OCI-M2 (cell line): ENCODE data around the gene PLA2G4B.
A peak's percentile ranks its signal among the peaks of the same experiment; 100 is the strongest.
"Not testable (repeated sequence)": the region's sequence is repeated elsewhere in the genome, so short reads cannot be mapped to it uniquely, and the experiment has no call there.

Experiments used
- DNase-seq: peaks from one replicate; lab custom pipeline; 2025; ENCODE audit not compliant: unreplicated experiment; lab: John Stamatoyannopoulos, UW

Gene PLA2G4B

GRCh38 chr15:41827290-41827879, 11.3 kb upstream of the PLA2G4B start:
- DNase-seq: no peak

GRCh38 chr15:41827880-41828806, 10.5 kb upstream of the PLA2G4B start, which contains the start of gene JMJD7:
Gene JMJD7, plus strand, starts transcription at chr15:41828092. Its CDS starts 33 bp downstream, at chr15:41828125.
- DNase-seq: peak; percentile 13

GRCh38 chr15:41828807-41829141, 9.9 kb upstream of the PLA2G4B start:
- no peak for DNase-seq

DNA sequence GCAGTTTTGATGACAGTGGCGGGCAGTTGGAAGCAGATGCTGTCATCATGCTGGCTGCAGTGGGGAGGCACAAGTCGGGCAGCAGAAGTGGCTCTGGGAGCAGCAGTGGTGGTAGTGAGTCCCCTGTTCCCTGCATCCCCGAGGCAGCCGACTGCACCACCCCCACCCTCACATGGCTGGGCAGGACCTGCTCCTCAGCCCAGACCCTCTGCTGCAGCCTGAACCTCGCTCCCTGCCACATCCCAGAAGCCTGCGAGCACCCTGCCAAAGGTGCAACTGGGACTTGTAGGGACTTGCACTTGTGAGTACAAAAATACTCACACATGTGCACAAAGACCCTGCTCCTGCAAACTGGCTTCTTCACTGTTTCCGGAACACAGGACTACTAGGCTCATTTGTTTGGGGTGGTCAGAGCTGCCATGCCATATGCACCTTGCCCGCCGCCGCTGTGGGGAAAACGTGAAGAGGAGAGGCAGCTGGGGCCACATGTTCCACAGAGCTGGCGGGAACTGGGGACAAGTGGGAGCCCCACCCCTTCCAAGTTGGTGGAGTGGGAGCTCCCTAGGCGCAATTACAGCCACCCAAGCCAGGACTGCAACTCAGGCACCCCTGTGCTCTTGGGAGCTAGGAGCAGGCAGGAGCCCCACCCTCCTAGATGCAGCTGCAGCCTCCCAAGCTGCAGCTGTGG, 8.5 kb upstream of the PLA2G4B start:
- DNase-seq: no peak

DNA sequence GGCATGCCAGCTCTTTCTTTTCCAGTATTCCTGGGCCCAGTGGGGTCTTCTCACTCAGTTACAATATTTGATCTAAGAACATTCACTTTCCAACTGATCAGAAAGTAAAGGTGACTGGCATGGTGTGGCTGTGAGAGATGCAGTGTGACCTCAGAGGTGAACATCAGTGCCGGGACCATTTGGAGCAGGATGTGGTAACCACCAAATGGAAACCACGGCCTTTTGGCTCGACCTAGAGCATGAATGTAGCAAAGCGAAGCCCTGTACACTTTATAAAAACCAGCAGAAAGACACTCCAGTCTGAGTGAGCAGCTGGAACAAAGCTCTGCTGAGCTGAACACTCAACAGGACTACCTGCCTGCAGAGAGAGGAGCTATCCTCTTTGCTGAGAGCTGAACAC, 7.4 kb upstream of the PLA2G4B start:
- not testable (repeated sequence) for DNase-seq

DNA sequence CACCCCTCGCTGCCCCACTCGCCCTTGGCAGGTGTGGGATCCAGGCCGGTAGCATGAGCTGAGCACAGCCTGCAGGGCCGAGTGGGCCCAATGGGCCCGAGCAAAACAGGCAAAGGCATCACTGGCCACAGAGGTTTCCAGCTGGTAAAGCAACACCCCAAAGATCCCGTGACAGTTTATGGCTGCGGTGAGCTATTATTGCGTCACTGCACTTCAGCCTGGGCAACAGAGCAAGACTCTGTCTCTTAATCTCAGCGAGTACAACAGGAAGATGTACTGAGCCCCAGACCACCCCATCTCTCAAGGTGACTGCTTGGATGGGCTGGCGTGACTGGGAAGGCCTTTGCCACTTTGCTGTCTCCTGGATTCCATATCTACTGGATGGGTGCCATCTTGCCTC, 6.4 kb upstream of the PLA2G4B start:
- no peak for DNase-seq

DNA sequence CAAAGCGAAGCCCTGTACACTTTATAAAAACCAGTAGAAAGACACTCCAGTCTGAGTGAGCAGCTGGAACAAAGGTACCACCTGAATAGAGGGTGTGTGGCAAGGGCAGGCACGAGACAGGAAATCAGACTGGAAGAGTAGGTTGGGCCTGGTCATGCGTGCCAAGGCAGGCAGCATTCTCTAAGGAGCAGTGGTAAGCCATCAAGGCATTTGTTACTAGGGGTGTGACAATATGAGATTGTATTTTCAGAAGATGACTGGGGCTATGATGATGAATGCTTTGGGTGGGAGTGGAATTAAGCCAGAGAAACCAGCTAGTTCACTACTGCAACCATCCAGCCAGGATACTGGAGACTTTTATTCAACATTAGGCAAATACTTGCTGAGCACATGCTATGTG, 5.8 kb upstream of the PLA2G4B start:
- DNase-seq: no peak

DNA sequence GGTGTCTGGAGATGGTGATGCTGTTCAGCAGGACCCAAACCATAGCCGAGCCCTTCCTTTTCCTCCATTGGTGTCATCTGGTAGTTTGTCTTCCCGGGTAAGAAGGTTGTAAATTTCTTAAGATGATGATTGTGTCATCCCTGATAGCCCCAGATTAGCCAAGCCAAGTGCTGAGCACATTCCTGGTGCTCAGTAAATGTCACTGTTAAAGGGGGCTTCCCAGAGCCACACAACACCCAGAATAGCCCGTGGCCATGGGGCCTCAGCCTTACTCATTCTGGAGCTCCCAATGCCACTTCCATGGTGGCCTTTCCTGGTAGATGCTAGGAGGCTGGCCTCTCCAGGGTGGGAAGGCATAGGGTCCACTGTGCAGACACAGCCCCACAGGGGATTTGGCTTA, 4.6 kb upstream of the PLA2G4B start:
- DNase-seq: no peak

DNA sequence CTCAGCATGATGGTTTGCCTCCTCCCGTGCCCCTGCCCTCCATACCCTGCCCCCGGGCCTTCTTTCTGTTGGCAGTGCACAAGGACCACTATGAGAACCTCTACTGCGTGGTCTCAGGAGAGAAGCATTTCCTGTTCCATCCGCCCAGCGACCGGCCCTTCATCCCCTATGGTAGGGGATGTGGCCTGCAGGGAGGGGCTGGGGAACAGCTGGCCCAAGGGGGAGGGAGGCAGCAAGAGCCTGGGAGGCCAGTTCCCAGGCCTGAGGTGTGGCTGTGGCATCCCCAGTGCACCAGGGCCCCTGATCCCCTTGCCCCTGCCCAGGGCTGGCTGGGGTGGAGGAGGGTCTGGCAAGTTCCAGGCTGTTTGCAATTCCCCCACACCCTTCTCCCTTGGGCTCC, 2.6 kb upstream of the PLA2G4B start:
- DNase-seq: no peak

- no peak for DNase-seq
Measured at GRCh38 chr15:41836713-41837454, 1.8 kb upstream of the PLA2G4B start.

DNA sequence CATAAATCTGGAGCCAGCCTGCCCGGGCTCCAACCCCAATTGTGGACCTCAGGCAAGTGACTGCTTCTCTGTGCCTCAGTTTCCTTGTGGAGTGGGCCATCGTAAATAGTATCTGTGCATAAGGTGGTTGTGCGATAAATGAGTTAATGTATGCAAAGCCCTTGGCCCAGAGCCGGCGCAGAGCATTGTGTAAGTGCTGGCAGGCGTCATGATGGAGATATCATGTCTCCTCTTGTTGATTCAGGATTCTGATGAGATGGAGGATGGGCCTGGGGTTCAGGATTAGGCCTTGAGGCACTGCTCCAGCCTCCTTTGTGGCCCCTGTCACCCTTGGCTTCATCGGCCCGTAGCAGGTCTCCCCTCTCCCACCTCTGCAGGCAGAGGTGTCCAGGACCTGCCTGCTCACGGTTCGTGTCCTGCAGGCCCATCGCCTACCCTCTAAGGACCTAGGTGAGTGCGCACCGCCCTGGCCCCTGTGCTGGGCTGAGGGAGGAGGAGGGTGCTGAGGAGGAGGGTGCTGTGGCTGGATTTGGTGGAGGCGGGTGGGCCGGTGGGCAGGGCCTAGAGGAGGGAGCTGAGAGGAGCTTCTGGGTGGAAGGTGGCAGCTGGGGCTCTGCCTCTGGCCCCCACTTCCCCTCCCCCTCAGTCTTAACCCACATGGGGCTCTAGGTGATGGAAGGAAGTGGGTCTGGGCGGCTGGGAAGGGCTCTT, 1.3 kb downstream of the PLA2G4B start:
- DNase-seq: no peak

GRCh38 chr15:41840673-41841072, 2.0 kb downstream of the PLA2G4B start:
- no peak for DNase-seq

DNA sequence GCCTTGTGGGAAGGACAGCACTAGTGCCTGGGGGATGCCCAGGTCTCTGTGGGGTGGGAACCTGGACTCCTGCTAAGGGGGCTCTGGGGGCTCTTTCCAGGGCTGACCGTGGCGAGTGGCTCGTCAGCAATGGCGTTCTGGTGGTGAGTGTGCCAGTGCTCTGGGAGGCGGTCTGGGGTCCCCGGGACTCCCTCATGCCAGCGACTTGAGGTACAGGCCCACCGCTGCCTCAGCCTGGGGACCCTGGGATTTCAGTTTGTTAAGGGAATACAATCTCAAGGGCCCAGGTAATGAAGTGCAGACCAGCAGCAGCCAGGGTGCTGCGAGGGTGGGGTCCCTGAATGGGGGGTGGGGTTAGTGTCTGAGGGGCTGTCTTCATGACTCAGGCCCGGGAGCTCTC, 2.5 kb downstream of the PLA2G4B start:
- no peak for DNase-seq

GRCh38 chr15:41842229-41842628, 3.6 kb downstream of the PLA2G4B start:
- DNase-seq: no peak

- DNase-seq: no peak
Measured at GRCh38 chr15:41843571-41843970, 4.9 kb downstream of the PLA2G4B start.

DNA sequence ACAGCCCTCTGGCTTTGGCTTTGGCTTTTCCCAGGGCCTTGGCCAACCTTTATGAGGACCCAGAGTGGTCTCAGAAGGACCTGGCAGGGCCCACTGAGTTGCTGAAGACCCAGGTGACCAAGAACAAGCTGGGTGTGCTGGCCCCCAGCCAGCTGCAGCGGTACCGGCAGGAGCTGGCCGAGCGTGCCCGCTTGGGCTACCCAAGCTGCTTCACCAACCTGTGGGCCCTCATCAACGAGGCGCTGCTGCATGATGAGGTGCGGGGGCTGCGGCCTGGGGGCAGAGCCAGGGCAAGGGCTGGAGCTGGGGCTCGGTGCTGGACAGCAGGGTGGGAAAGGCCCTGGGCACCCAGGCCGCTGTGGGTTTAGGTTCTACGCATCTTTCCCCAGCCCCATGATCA, 6.2 kb downstream of the PLA2G4B start:
- no peak for DNase-seq

- no peak for DNase-seq
Measured at GRCh38 chr15:41847206-41847605, 8.6 kb downstream of the PLA2G4B start.

- DNase-seq: no peak
Measured at GRCh38 chr15:41847981-41848380, 9.3 kb downstream of the PLA2G4B start.

DNA sequence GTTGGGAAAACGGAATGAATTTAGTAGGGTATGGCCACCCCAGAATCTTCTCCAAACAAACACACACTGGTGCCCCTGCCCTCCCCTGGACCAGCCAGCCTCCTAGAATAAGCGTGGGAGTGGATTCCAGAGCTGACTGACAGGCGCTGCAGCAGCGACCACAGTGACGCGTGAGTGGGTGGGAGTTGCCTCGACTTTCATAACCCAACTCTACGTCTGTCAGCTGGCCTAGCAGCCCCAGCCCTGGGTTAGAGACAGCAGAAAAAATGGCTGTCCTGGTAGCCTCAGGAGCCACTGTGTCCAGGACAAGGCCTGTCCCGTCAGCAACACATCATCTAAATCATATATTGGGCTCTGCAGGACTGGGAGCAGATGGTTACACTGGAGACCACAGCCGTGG, 10.0 kb downstream of the PLA2G4B start:
- no peak for DNase-seq

DNA sequence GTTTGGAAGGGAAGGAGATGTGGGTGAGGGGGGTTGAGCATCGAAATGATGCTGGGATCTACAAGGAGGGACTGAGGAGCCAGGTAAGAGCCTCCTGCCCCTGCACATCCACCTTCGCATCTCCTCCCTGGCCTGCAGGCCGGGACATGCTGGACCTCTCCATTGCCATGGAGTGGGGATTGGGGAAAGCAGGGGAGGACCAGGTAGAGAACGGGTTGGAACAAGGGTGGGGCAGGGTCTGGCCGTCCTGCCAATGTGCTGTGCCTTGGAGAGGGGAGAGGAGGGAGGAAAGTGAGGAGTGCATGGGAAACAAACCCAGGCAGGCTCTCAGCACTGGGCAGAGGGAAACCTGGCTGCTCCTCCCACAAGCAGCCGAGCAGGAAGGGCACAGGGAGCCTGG, 10.6 kb downstream of the PLA2G4B start:
- no peak for DNase-seq

DNA sequence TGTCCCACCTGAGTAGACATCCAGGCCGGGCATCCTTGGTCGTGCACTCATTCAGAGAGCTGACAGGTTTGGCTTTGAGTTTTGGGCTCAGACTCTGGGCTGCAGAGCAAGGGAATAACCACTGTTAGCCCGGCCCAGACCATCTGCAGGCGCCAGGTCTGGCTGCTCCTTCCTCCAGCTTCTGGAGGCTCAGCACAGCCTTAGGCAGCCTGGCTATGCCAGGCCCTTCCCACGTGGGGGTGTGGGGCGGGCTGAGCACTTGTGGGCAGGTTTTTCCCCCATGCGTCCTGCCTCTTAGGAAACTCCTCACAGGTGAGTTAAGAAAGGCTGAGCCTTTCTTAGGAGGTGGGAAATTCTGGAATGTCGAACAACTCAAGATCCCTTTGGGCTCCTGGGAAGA, 11.2 kb downstream of the PLA2G4B start:
- no peak for DNase-seq
